Measurements from ENCODE around the gene LRP6. TPM values are rescaled to one million over a fixed set of nuclear protein-coding genes. Genes with fewer than 3 reads are reported as not detected.

Gene LRP6
- polyA plus RNA-seq, 1 donor from 2014 or later = 33.5 TPM

- H3K4me3 ChIP-seq (ENCODE audit: low read length) = no peak overlapping the region
- no peaks in the 10 kb centered on the region for H3K27me3 ChIP-seq (ENCODE audit: insufficient read depth, low read depth, low read length)
- no peaks in the 10 kb centered on the region for H4K20me1 ChIP-seq (ENCODE audit: insufficient read depth)
- no peak overlapping the region for H3K4me2 ChIP-seq (ENCODE audit: low read length)
- no peaks in the 10 kb centered on the region for H3K9me3 ChIP-seq (ENCODE audit: low read length)
- H2AFZ ChIP-seq (ENCODE audit: low read depth, low read length) = no peak overlapping the region
- no peaks in the 10 kb centered on the region for H3K79me2 ChIP-seq (replicated peaks; ENCODE audit: insufficient read depth, low read length)
- no peak overlapping the region for H3K27ac ChIP-seq (ENCODE audit: low read length)
- H3F3A ChIP-seq (ENCODE audit: insufficient read depth, low read length, poor library complexity, severe bottlenecking) = no peaks in the 10 kb centered on the region
- TF ChIP-seq REST (IDR thresholded peaks at IDR 0.05; ENCODE audit: borderline replicate concordance) (no peak), CTCF (IDR thresholded peaks at IDR 0.05; ENCODE audit: poor library complexity, severe bottlenecking) (no peak), RAD21 (conservative IDR thresholded peaks at IDR 0.05) (no peak), SMC3 (conservative IDR thresholded peaks at IDR 0.05; ENCODE audit: poor library complexity) (no peak), MXI1 (conservative IDR thresholded peaks at IDR 0.05; ENCODE audit: poor library complexity, severe bottlenecking) (no peak), POLR2AphosphoS5 (IDR thresholded peaks at IDR 0.05) (no peak), EZH2 (IDR thresholded peaks at IDR 0.05; ENCODE audit: borderline replicate concordance, insufficient read depth, low read length, poor library complexity, severe bottlenecking) (no peak), TAF1 (IDR thresholded peaks at IDR 0.05; ENCODE audit: low read depth) (no peak), EP300 (conservative IDR thresholded peaks at IDR 0.05; ENCODE audit: poor library complexity, severe bottlenecking) (no peak)
- H3K36me3 ChIP-seq (ENCODE audit: insufficient read depth, low read length) = no peaks in the 10 kb centered on the region
- no peaks in the 10 kb centered on the region for H3K9me2 ChIP-seq (ENCODE audit: insufficient read depth, low read length)
- H3K9ac ChIP-seq (ENCODE audit: low read length) = no peak overlapping the region
Observed at GRCh38 chr12:12301122-12301521, 34.3 kb upstream of the LRP6 start.

GRCh38 chr12:12297201-12297830 is 30.5 kb upstream of the LRP6 start:
- H3K9me3 ChIP-seq (ENCODE audit: low read length) = no peaks in the 10 kb centered on the region
- H3K4me3 ChIP-seq (ENCODE audit: low read length) = no peak overlapping the region

More at GRCh38 chr12:12297201-12297830, 30.5 kb upstream of the LRP6 start:
- Histone ChIP-seq H3K4me2 (ENCODE audit: low read length) (no peak overlapping the region), H3K27ac (ENCODE audit: low read length) (peak overlapping the region; percentile 65), H3K9me2 (ENCODE audit: insufficient read depth, low read length) (no peaks in the 10 kb centered on the region), H3K27me3 (ENCODE audit: insufficient read depth, low read depth, low read length) (no peaks in the 10 kb centered on the region), H3K9ac (ENCODE audit: low read length) (no peak overlapping the region), H4K20me1 (ENCODE audit: insufficient read depth) (no peaks in the 10 kb centered on the region), H2AFZ (ENCODE audit: low read depth, low read length) (no peak overlapping the region), H3F3A (ENCODE audit: insufficient read depth, low read length, poor library complexity, severe bottlenecking) (no peaks in the 10 kb centered on the region), H3K36me3 (ENCODE audit: insufficient read depth, low read length) (no peaks in the 10 kb centered on the region), H3K79me2 (replicated peaks; ENCODE audit: insufficient read depth, low read length) (no peaks in the 10 kb centered on the region)
- TF ChIP-seq POLR2AphosphoS5 (IDR thresholded peaks at IDR 0.05) (peak; percentile 85), REST (IDR thresholded peaks at IDR 0.05; ENCODE audit: borderline replicate concordance) (peak; percentile 60), EP300 (conservative IDR thresholded peaks at IDR 0.05; ENCODE audit: poor library complexity, severe bottlenecking) (peak; percentile 85), RAD21 (conservative IDR thresholded peaks at IDR 0.05) (no peak)
